CD4-positive, alpha-beta T cell treated with Interleukin-4 for 1 hour (primary cell): Measurements from ENCODE around the gene TLCD3B.
A peak's percentile ranks its signal among the peaks of the same experiment; 100 is the strongest.

Experiments used
- DNase-seq, 2 donors: peaks; one replicate each; pipeline ENCODE4 v3.0.0-alpha.2; 2020 to 2022

Gene TLCD3B, protein sequence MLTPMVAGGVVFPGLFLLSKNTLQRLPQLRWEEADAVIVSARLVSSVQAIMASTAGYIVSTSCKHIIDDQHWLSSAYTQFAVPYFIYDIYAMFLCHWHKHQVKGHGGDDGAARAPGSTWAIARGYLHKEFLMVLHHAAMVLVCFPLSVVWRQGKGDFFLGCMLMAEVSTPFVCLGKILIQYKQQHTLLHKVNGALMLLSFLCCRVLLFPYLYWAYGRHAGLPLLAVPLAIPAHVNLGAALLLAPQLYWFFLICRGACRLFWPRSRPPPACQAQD

GRCh38 chr16:30030841-30031413 lies at the start of gene TLCD3B:
TLCD3B (minus strand) TSS chr16:30031271; CDS start chr16:30030527, 744 bp downstream.
- DNase-seq: no peak

GRCh38 chr16:30079480-30079879 lies 48.4 kb upstream of the TLCD3B start:
- no peak for DNase-seq

- DNase-seq: no peak
These were observed 47.7 kb upstream of the TLCD3B start for GRCh38 chr16:30078744-30079143.

- DNase-seq: no peak
These were observed 46.6 kb upstream of the TLCD3B start for GRCh38 chr16:30077656-30078055.

DNA sequence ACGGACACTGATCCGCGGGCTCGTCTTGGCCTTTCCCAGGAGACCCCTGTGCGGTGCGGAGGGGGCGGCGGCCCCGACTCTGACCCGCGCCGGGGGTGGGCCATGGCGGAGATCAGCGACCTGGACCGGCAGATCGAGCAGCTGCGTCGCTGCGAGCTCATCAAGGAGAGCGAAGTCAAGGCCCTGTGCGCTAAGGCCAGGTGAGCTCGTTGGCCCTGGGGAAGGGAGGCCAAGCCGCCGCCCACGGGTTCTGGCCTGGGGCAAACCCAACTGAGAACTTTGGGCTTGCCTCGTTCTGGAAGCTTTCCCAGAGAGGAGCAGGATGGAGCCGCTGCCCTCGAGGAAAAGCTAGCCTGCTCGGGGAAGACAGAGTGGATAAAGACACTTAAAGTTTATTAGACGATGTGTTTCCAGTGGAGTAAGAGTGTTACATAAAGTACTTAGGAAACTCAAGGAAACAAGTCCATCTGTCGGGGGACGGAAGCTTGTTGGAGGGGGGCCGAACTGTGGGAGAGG lies 45.3 kb upstream of the TLCD3B start:
- DNase-seq: no peak

GRCh38 chr16:30075503-30076275 lies 44.6 kb upstream of the TLCD3B start, which contains the start of gene PPP4C:
PPP4C (plus strand) TSS chr16:30075994; CDS start chr16:30076378, 384 bp downstream.
- peak; percentile 88 to 89 for DNase-seq

- DNase-seq: no peak
These were observed 39.4 kb upstream of the TLCD3B start for GRCh38 chr16:30070490-30070889.

- DNase-seq: no peak
These were observed 38.8 kb upstream of the TLCD3B start for GRCh38 chr16:30069611-30070462.

DNA sequence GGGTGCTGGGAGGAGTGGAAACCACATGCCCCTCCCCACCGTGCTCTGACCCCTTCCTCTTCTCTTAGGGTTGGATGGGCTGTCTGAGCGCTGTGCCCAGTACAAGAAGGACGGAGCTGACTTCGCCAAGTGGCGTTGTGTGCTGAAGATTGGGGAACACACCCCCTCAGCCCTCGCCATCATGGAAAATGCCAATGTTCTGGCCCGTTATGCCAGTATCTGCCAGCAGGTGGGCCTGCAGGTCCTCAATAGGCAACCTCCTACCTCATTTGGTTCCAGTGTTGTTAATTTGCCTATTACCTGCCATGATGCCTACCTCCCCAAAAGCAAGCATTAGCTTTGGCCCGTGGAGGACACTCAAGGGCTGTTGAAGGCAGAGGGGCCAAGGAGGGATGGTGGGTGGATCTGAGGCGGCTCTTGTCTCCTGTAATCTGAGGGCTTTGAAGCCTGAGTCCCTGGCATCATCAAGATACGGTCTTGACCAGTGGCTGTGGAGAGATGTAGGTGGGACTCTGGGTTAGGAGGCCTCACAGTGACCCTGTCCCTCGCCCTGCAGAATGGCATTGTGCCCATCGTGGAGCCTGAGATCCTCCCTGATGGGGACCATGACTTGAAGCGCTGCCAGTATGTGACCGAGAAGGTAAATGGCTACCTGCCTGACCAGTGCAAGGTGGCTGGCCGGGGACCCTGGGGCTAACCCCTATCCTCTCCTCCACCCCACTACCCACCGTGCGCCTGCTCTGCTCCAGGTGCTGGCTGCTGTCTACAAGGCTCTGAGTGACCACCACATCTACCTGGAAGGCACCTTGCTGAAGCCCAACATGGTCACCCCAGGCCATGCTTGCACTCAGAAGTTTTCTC lies 37.9 kb upstream of the TLCD3B start:
- peak; percentile 62 to 66 for DNase-seq

- DNase-seq: no peak
These were observed 37.3 kb upstream of the TLCD3B start for GRCh38 chr16:30068333-30068732.

DNA sequence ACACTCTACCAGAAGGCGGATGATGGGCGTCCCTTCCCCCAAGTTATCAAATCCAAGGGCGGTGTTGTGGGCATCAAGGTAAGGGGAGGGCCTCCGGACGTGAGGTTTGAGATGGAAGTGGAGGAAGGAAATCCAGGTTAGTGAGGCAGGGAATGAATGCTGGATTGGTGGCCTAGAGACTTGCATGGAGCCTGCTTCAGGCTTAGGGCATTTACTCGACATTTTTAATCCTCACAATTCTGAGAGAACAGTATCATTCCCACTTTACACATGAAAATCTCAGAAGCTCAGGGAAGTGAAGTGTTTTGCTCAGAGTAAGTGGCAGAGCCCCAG lies 36.5 kb upstream of the TLCD3B start:
- DNase-seq: no peak

GRCh38 chr16:30066761-30067583 lies 35.9 kb upstream of the TLCD3B start:
- no peak for DNase-seq

GRCh38 chr16:30065943-30066760 lies 35.1 kb upstream of the TLCD3B start:
- no peak for DNase-seq

DNA sequence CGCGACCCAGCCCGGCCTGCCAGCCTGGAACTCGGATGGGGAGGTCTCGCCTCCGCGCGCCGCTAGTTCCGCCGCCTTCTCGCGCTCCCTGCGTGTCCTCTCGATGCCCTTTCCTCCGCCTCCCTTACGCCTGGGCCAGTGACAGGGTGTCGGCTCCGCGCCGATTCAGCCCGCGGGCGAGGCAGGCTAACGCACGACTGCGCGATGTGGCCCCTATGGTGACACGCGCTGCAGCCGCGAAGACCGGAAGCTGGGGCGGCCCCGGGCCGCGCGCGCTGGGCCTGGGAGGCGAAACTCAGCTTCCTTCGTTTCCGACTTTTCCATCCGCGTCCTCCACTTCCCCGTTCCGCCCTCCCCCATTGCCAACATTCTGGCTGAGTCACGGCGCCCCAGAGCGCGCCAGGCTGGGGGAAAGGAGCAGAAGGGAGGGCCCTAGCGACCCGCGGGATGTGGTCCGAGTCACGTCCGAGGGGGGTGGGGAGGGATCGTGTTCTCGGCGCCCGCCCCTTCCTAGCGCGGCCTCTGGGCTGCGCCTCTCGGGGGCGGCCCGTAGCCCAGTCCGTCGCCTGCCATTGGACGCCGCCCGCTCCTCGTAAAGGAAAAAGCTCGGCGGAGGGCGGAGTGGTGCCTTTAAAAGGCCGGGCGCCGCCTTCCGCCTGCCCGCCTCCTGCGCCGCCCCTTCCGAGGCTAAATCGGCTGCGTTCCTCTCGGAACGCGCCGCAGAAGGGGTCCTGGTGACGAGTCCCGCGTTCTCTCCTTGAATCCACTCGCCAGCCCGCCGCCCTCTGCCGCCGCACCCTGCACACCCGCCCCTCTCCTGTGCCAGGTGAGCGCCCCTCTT lies 34.3 kb upstream of the TLCD3B start, which contains the start of gene ALDOA:
Gene ALDOA, plus strand, starts transcription at position 659 of the 841 bp plus-strand sequence. CDS start 1,138 bp downstream, outside the sequence.
- DNase-seq: peak; percentile 95

DNA sequence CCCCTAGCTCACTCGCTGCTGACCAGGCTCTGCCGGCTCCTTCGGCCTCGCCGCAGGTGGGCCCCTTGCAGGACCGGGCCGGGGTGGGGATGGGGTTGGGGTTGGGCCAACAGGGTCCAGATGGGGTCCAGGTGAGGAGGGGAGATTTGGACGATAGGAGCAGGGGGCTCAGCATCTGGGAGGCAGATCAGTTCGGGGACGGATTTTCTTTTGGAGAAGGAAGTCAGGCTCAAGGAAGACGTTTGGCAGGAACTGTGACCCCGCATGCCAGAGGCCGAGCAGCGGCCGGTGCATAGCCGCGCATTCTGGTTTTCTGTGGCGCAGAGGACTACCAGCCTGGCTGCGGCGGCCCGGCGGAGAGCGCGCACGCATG lies 33.6 kb upstream of the TLCD3B start:
- no peak for DNase-seq

- DNase-seq: peak; percentile 78 to 79
These were observed 33.0 kb upstream of the TLCD3B start for GRCh38 chr16:30063893-30064728.

DNA sequence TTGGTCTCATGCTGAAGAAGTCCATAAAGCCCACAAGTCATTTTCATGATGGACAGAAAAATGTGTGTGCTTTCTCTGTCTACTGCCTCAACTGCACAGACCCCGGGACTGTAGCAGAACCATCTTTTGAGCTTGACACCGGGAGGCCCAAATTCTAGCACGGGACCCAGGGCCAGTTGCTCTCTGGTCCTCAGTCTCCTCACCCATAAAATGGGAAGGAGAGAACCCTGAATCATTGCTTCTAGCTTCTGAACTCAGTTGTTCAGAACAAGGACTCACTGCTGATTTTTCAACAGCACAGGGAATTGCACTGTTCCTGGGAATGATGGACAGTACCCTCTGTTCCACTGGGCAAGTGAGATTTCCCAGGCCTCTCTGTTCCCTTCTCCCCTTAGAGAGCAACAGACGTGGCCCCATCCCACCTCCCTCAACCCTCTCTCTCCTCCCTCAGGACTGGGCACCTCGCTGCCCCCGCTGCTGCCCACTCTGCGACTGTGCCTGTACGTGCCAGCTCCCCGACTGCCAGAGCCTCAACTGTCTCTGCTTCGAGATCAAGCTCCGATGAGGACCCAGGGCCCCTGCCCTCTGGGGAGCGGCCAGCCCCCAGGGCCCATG lies 32.3 kb upstream of the TLCD3B start:
- DNase-seq: no peak
